Stimulated activated naive CD8-positive, alpha-beta T cell treated with anti-CD3 and anti-CD28 coated beads, Interleukin-15, Interleukin-2, amounts not matched to agents 100 ng/mL and 50 ng/mL, for 24 hours (primary cell): ENCODE data around the gene OAT.

ENCODE experiments used
- H3K27ac Mint-ChIP-seq: one replicate; pipeline ENCODE4 v1.8.0; 2021; ENCODE audit warnings: mild to moderate bottlenecking, mixed read lengths
- H3K27me3 Mint-ChIP-seq: one replicate; pipeline ENCODE4 v1.8.0; 2021; ENCODE audit warnings: mixed read lengths
- H3K36me3 Mint-ChIP-seq: one replicate; pipeline ENCODE4 v1.8.0; 2021; ENCODE audit warnings: low read depth, mixed read lengths
- H3K4me1 Mint-ChIP-seq: one replicate; pipeline ENCODE4 v1.8.0; 2021; ENCODE audit warnings: low read depth, mixed read lengths
- H3K4me3 Mint-ChIP-seq: one replicate; pipeline ENCODE4 v1.8.0; 2021; ENCODE audit warnings: mild to moderate bottlenecking, mixed read lengths
- H3K9me3 Mint-ChIP-seq: one replicate; pipeline ENCODE4 v1.8.0; 2021; ENCODE audit warnings: mixed read lengths

OAT gene

DNA sequence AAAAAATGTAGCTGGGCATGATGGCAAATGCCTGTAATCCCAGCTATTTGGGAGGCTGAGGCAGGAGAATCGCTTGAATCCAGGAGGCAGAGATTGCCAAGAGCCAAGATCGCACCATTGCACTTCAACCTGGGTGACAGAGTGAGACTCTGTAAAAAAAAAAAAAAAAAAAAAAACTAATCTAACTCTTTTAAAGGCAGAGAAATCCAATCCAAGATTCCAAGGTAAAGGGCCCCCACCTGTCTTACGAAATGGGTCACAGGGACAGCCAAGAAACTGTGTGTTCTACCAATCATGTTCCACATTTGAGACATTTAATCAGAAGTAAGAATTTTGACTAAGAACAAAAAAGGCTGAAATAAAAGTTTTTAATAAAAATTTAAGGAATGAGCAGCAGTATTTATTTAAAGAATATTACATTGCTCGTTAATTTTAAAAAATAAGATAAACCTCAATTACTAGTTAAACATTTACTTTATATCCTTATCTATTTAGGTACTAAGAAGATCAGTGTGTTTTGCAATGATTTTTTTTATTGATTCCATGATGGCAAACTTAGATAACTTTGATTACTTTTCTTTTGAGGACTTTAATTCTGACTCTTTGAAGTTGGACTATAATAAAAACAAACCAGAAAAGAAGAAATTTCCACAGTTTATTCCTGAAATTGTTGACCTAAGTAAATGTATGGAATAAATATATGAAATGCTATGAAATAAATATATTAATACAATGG, 6.7 kb upstream of the OAT start:
- Mint-ChIP-seq H3K27ac (no peak overlapping the region), H3K4me3 (no peak overlapping the region), H3K27me3 (peaks cover 37% of the 10 kb centered on the region), H3K4me1 (no peaks in the 10 kb centered on the region), H3K36me3 (no peaks in the 10 kb centered on the region), H3K9me3 (no peaks in the 10 kb centered on the region)

DNA sequence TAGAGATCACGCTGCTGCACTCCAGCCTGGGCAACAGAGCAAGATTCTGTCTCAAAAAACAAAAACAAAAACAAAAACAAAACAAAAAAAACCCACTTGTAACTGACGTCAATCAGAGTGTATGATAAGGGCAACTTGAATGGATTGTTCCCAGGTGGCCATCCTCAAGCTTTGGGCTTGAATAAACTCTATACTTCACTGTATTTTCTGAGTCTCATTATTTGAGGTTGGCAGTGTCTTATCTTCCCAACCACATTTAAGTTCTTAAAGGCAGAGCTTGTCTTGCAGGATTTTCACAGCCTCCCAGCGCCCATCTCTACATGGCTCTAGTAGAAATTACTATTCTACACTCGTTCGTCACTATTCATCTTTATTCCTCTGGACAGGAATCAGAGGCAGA, 5.1 kb upstream of the OAT start:
- Mint-ChIP-seq H3K4me1 (peaks cover 4% of the 10 kb centered on the region), H3K27ac (no peak overlapping the region), H3K27me3 (peaks cover 32% of the 10 kb centered on the region), H3K36me3 (no peaks in the 10 kb centered on the region), H3K9me3 (no peaks in the 10 kb centered on the region), H3K4me3 (no peak overlapping the region)

DNA sequence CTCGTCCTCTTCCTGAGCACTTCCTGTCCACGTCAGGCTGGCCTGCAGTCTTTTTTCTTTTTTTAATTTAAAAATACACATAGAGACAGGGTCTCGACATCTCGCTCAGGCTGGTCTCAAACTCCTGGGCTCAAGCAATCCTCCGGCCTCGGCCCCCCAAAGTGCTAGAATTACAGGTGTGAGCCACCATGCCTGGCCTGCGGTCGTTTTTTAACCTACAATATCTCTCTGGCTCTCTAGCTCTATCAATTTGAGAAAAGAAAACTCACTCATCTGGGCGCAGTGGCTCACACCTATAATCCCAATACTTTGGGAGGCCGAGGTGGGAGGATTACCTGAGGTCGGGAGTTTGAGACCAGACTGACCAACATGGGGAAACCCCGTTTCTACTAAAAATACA, 4.0 kb upstream of the OAT start:
- Mint-ChIP-seq H3K9me3 (no peaks in the 10 kb centered on the region), H3K4me1 (peaks cover 7% of the 10 kb centered on the region), H3K36me3 (no peaks in the 10 kb centered on the region), H3K4me3 (no peak overlapping the region), H3K27ac (no peak overlapping the region), H3K27me3 (peaks cover 24% of the 10 kb centered on the region)

DNA sequence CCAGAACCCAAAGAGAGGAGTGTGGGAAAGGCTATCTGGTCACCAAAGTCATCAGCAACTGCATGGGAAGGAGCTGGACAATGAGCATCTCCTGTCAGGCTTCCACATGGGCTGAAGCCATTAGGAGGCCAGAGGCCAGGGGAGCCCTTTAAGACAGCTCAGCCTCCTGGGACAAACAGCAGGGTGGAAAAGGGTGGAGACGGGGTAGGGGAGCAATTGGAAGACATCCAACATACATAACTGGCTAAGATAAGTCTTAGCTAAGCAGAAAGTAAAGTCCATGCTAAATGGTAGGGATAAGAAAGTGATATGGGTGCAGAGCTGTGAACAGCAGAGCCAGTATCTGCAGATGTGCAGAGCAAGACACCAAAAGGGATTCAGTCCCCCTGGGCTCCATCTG, 1.5 kb upstream of the OAT start:
- no peak overlapping the region for H3K4me3 Mint-ChIP-seq
- H3K27me3 Mint-ChIP-seq = peaks cover 23% of the 10 kb centered on the region
- H3K36me3 Mint-ChIP-seq = no peaks in the 10 kb centered on the region
- no peaks in the 10 kb centered on the region for H3K9me3 Mint-ChIP-seq
- no peak overlapping the region for H3K27ac Mint-ChIP-seq
- peaks cover 20% of the 10 kb centered on the region for H3K4me1 Mint-ChIP-seq

DNA sequence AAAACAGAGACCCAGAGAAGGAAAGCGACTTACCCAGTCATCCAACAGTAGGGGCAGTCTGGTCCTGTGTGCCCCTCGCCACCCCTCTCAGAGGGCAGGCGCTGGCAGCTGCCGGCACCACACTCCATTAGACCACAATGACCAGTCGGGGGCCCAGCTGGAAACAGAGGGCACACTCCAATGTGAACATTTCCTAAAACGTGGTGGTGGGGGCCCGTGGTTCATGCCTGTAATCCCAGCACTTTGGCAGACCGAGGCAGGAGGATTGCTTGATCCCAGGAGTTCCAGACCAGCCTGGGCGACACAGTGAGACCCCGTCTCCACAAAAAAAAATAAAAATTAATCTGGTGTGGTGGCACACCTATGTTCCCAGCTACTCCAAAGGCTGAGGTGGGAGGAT, 912 bp upstream of the OAT start:
- Mint-ChIP-seq H3K9me3 (no peaks in the 10 kb centered on the region), H3K36me3 (no peaks in the 10 kb centered on the region), H3K27ac (peak overlapping the region; percentile 61), H3K4me3 (peak overlapping the region; percentile 74), H3K27me3 (peaks cover 23% of the 10 kb centered on the region), H3K4me1 (peaks cover 20% of the 10 kb centered on the region)

DNA sequence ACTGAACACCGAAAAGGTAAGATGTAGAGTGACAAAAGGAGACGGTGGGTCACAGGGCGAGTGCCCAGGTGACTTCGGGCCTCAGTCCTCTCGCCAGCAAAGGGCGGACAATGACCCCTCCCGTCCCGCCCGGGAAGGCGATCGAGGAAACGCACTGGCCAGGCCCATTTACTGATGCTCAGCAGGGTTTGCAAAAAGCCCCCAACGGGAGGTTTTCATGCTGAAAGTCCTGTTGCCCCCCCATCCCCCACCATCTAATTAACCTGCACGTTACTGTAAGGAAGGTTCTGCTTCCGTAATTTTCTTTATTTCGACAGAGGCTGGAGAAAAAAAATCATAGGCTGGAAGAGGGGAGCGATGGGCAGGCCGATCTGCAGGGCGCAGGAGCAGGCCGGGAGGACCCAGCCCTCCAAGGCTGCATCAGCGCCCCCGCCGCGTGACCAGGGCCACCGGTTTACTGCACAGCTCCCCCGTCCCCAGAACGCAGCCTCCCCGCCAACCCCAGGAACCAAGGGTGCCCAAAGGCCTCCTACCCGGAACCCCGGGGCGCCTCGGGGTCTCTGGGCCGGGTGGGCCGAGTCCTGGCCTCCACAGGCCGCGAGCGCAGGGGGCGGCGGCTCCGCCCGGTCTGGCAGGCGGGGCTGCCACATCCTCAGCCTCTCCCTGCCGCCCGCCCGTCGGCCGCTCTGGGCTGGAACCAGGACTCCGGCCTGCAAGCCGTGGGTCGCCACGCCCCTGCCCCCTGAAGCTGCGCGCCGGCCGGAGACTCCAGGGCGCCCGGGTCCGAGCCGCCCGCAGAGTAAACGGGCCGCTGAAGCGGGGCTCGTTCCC, 613 bp downstream of the OAT start:
- Mint-ChIP-seq H3K9me3 (no peaks in the 10 kb centered on the region), H3K27ac (no peak overlapping the region), H3K36me3 (no peaks in the 10 kb centered on the region), H3K27me3 (peaks cover 10% of the 10 kb centered on the region), H3K4me1 (peaks cover 20% of the 10 kb centered on the region), H3K4me3 (peak overlapping the region; percentile 81)

DNA sequence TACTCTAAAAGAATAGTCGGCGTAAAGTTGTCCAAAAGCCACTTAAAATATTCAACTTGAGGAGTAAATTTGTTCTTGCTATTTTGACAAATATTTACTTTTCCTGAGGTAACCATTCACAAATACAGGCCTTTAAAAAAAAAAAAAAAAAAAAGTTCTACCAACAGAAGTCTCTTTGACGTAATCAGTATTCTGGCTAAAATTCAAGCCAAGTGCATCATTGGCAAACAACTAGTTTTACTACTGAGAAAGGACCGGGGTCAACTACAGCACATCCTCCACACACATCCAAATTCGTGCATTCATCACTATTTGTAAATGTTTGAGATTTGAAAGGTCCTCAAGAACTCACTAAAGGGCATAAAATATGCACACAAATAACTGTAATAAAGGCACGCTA, 2.0 kb downstream of the OAT start:
- Mint-ChIP-seq H3K36me3 (peaks cover 5% of the 10 kb centered on the region), H3K9me3 (no peaks in the 10 kb centered on the region), H3K4me3 (no peak overlapping the region), H3K27me3 (peaks cover 5% of the 10 kb centered on the region), H3K4me1 (peaks cover 20% of the 10 kb centered on the region), H3K27ac (no peak overlapping the region)

DNA sequence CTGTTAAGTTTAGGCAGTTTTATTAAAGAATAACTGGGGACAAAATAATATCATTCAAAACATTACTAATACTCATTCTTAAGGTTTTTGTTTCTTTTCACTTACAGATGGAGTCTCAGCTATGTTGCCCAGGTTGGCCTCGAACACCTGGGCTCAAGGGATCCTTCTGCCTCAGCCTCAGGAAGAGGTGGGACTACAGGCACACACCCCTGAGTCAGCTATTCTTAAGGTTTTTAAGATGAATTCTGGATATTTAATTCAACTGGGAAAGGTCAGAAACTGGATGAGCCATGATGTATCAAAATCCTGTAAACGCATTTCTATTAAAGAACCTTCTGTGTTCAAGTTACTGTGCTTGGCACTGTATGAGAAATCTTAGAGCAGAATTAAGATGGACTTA, 3.5 kb downstream of the OAT start:
- Mint-ChIP-seq H3K4me1 (peaks cover 20% of the 10 kb centered on the region), H3K27ac (no peak overlapping the region), H3K27me3 (peaks cover 4% of the 10 kb centered on the region), H3K9me3 (no peaks in the 10 kb centered on the region), H3K4me3 (no peak overlapping the region), H3K36me3 (peaks cover 15% of the 10 kb centered on the region)

DNA sequence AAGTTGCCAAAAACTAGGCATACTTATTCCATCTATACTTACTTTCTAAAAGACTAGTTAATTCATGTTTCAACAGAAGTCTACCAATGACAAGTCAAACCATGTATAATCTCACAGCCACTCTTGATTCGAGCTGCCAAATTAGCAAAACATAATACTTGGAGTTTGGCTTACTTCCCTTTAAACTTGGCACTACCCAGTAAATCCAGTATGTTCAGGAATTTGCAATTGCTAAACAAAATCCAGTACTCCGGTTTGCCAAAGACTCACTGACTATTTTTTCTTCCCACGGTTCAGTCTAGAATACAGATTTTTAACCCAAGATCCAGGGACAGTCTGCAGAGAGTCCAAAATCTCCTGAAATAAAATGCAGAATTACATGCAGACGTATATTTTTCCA, 4.6 kb downstream of the OAT start:
- Mint-ChIP-seq H3K36me3 (peaks cover 18% of the 10 kb centered on the region), H3K27me3 (no peaks in the 10 kb centered on the region), H3K4me1 (peaks cover 16% of the 10 kb centered on the region), H3K27ac (no peak overlapping the region), H3K4me3 (no peak overlapping the region), H3K9me3 (no peaks in the 10 kb centered on the region)

DNA sequence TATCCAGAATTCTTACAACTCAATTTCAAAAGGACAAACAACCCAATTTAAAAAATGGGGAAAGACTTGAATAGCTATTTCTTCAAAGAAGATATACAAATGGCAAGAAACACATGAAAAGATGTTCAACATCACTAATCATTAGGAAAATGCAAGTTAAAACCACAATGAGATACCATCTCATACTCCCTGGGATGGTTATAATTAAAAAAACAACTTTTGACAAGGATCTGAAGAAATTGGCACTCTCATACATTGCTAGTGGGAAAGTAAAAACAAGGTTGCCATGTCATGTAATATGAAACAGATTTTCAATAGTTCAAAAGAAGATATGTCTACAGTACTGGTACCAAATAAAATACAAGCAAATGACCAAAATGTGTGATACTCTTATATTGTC, 9.0 kb downstream of the OAT start:
- H3K27me3 Mint-ChIP-seq = no peaks in the 10 kb centered on the region

DNA sequence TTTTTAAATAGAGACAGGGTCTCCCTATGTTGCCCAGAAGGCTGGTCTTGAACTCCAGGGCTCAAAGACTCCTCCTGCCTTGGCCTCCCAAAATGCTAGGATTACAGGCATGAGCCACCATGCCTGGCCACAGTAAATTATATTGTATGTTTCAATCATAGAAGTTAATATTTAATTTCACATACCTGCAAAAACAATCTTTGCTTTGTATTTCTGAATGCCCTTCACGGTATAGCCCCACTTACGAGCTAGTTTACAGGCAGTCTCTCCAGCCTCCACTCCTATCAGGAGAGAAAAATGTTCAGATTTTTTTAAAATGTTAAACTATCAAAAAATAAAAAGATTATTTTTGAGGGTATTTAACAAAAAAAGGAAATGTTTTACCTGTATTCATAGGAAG, 10.4 kb downstream of the OAT start:
- Mint-ChIP-seq H3K9me3 (no peaks in the 10 kb centered on the region), H3K36me3 (peaks cover 43% of the 10 kb centered on the region)

More for the DNA sequence above, 9.0 kb downstream of the OAT start:
- Mint-ChIP-seq H3K4me1 (no peaks in the 10 kb centered on the region), H3K9me3 (no peaks in the 10 kb centered on the region), H3K27ac (no peak overlapping the region), H3K4me3 (no peak overlapping the region), H3K36me3 (peaks cover 36% of the 10 kb centered on the region)

DNA sequence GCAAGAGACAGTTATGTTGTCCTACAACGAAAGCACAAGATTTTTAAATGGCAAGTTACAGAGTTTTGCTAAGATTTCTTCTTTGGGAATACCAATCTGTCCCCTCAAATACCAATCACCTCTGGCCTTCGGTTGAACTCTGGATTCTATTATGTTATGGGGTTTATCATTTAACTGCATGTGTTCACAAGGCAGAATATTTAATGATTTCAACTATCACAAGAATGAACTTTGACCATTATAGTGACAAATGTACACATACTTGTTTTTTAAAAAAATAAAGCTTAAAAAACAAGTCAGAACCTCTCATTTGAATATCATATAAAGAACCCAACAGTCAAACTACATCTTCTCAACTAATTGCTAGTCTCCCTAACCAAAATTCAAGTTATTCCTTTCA, 11.3 kb downstream of the OAT start:
- Mint-ChIP-seq H3K4me3 (no peak overlapping the region), H3K9me3 (no peaks in the 10 kb centered on the region), H3K27me3 (no peaks in the 10 kb centered on the region), H3K4me1 (peaks cover 3% of the 10 kb centered on the region), H3K27ac (no peak overlapping the region), H3K36me3 (peaks cover 51% of the 10 kb centered on the region)

More for the DNA sequence above, 10.4 kb downstream of the OAT start:
- no peaks in the 10 kb centered on the region for H3K27me3 Mint-ChIP-seq
- H3K4me3 Mint-ChIP-seq = no peak overlapping the region
- no peak overlapping the region for H3K27ac Mint-ChIP-seq
- H3K4me1 Mint-ChIP-seq = peaks cover 3% of the 10 kb centered on the region

DNA sequence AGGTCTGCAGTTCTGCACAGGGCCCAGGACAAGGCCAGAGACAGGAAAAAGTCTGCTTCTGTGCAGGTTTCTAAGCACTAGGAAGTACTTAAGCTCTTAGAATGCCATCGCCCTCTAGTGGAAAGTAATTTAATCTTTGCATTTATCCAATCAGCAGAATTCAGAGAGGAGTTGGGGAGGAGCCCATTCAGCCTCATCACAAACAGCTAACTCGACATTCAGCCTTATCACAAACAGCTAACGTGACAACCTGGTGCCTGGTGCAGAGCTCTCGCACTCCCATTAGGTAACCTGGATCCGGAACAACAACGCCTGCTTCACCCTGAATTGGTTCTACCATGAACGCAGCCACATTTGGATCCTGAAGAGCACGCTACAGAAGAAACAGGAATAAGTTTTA, 15.2 kb downstream of the OAT start:
- H3K9me3 Mint-ChIP-seq = no peaks in the 10 kb centered on the region
- H3K27ac Mint-ChIP-seq = no peak overlapping the region
- H3K4me3 Mint-ChIP-seq = no peak overlapping the region
- H3K4me1 Mint-ChIP-seq = peaks cover 3% of the 10 kb centered on the region
- H3K36me3 Mint-ChIP-seq = peaks cover 45% of the 10 kb centered on the region
- no peaks in the 10 kb centered on the region for H3K27me3 Mint-ChIP-seq

DNA sequence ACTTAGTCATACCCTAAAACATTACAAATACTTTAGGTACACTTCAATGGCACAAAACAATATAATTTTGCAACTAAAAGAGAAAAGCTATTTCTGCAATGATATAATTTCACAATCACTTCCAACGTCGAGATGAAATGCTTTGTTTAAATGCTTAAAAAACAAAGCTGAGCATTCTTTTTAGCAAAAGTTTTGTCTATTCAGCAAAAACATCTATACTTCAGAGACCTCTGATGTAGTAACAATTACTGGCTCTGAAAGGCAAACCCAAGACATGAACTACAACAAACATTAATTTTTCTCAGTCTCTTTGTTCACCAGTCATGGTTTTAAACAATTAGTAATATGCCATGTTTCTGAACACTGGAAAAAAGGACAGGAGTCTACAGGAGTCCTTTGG, 16.4 kb downstream of the OAT start:
- Mint-ChIP-seq H3K36me3 (peaks cover 41% of the 10 kb centered on the region), H3K27ac (no peak overlapping the region), H3K9me3 (no peaks in the 10 kb centered on the region), H3K4me3 (no peak overlapping the region), H3K4me1 (peaks cover 3% of the 10 kb centered on the region), H3K27me3 (no peaks in the 10 kb centered on the region)

DNA sequence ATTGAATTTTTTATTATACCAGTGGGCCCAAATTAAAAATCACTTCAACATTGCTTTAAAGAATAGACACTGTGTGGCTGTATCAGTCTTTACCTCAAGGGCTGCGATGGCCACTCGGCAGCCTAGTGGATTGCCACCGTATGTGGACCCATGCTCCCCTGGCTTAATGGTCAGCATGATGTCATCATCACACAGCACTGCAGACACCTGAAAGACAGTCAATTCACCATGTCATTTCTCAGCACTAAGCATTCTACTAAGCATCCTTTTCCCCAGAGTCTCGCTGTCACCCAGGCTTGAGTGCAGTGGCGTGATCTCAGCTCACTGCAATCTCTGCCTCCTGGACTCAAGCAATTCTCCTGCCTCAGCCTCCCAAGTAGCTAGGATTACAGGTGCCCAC, 17.1 kb downstream of the OAT start:
- no peaks in the 10 kb centered on the region for H3K27me3 Mint-ChIP-seq
- peaks cover 36% of the 10 kb centered on the region for H3K36me3 Mint-ChIP-seq
- no peak overlapping the region for H3K27ac Mint-ChIP-seq
- no peak overlapping the region for H3K4me3 Mint-ChIP-seq
- peaks cover 3% of the 10 kb centered on the region for H3K4me1 Mint-ChIP-seq
- H3K9me3 Mint-ChIP-seq = no peaks in the 10 kb centered on the region
